RWPE2 (cell line): ENCODE data around the gene L3MBTL4.
"Not testable (repeated sequence)": the region's sequence is repeated elsewhere in the genome, so short reads cannot be mapped to it uniquely, and the experiment has no call there.

Source experiments
- ATAC-seq: fragments of 200-7000 bp; cut with Tn5 transposase; 3 replicates; pipeline ENCODE4 v1.9.1; 2021; ENCODE audit warnings: low read depth
- DNase-seq: peaks from one replicate; pipeline ENCODE4 v3.0.0-alpha.2; 2020; ENCODE audit warnings: low spot score
- H3K27ac ChIP-seq: fragments of 450-650 bp; 2 replicates; pipeline ENCODE4 v1.5.1; 2017; ENCODE audit warnings: mild to moderate bottlenecking; ENCODE audit not compliant: poor library complexity, severe bottlenecking
- H3K27me3 ChIP-seq: fragments of 250-450 bp; sonication (Bioruptor Pico); 2 replicates; pipeline ENCODE4 v1.5.1; 2021; ENCODE audit warnings: mild to moderate bottlenecking, moderate library complexity; ENCODE audit not compliant: insufficient read depth, poor library complexity, severe bottlenecking
- H3K36me3 ChIP-seq: fragments of 250-450 bp; sonication (Bioruptor Pico); 2 replicates; pipeline ENCODE4 v1.5.1; 2020; ENCODE audit warnings: low read depth, mild to moderate bottlenecking, moderate library complexity
- H3K4me1 ChIP-seq: fragments of 250-450 bp; sonication (Bioruptor Pico); 2 replicates; pipeline ENCODE4 v1.5.1; 2021; ENCODE audit warnings: mild to moderate bottlenecking, moderate library complexity; ENCODE audit not compliant: insufficient read depth, poor library complexity, severe bottlenecking
- H3K4me3 ChIP-seq: fragments of 250-450 bp; sonication (Bioruptor Pico); 2 replicates; pipeline ENCODE4 v1.5.1; 2021; ENCODE audit warnings: mild to moderate bottlenecking, moderate library complexity; ENCODE audit not compliant: severe bottlenecking
- H3K9me3 ChIP-seq: fragments of 250-450 bp; sonication (Bioruptor Pico); 2 replicates; pipeline ENCODE4 v1.5.1; 2021; ENCODE audit warnings: mild to moderate bottlenecking, moderate library complexity; ENCODE audit not compliant: severe bottlenecking
- TF ChIP-seq, protein P1 (sequence below): fragments of 450-650 bp; IDR thresholded peaks from one replicate; pipeline ENCODE4 v1.5.1; 2017; ENCODE audit warnings: mild to moderate bottlenecking, moderate library complexity; ENCODE audit not compliant: poor library complexity, severe bottlenecking

The L3MBTL4 gene

DNA sequence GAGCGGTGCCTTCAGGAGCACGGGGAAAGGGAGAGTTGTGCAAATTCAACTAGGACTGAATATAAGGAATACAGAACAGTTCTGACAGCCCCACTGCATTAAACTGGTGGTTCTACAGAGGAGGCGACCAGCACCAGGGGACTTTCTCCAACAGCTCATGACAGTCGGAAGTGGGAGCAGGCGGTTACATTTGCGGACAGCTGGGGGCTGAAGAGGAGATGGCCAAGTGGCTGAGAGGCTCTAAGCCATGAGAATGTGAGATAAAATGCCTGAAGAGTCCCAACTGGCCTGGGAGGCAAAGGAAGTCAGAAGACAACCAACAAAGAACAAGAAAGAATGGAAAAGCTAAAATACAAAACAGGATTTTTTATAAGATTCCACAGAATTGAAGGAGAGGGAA lies 141.3 kb downstream of the L3MBTL4 start:
- no peak for DNase-seq
- no peak for ATAC-seq
- no peak overlapping the region for H3K4me3 ChIP-seq
- no peaks in the 10 kb centered on the region for H3K9me3 ChIP-seq
- no peaks in the 10 kb centered on the region for H3K27me3 ChIP-seq
- no peaks in the 10 kb centered on the region for H3K4me1 ChIP-seq
- TF ChIP-seq, protein P1, sequence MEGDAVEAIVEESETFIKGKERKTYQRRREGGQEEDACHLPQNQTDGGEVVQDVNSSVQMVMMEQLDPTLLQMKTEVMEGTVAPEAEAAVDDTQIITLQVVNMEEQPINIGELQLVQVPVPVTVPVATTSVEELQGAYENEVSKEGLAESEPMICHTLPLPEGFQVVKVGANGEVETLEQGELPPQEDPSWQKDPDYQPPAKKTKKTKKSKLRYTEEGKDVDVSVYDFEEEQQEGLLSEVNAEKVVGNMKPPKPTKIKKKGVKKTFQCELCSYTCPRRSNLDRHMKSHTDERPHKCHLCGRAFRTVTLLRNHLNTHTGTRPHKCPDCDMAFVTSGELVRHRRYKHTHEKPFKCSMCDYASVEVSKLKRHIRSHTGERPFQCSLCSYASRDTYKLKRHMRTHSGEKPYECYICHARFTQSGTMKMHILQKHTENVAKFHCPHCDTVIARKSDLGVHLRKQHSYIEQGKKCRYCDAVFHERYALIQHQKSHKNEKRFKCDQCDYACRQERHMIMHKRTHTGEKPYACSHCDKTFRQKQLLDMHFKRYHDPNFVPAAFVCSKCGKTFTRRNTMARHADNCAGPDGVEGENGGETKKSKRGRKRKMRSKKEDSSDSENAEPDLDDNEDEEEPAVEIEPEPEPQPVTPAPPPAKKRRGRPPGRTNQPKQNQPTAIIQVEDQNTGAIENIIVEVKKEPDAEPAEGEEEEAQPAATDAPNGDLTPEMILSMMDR, result no peak
- H3K36me3 ChIP-seq, result no peaks in the 10 kb centered on the region
- H3K27ac ChIP-seq, result no peak overlapping the region

DNA sequence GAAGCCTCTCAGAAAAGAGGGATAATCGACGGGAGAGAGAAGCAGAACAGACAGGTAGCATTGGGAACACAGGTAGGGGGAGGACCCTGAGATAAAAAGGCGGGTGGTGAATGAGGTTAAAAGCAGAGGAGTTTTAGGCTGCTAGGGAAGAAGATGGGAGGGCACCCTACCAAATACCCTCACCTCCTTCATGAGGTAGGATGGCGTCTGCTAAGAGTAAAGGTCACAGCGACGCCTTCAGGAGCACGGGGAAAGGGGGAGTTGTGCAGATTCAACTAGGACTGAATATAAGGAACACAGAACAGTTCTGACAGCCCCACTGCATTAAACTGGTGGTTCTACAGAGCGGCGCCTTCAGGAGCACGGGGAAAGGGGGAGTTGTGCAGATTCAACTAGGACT lies 142.6 kb downstream of the L3MBTL4 start:
- H3K4me1 ChIP-seq, H3K27ac ChIP-seq, DNase-seq, H3K4me3 ChIP-seq, H3K36me3 ChIP-seq, ATAC-seq, H3K9me3 ChIP-seq, H3K27me3 ChIP-seq: not testable (repeated sequence)

- Histone ChIP-seq H3K9me3 (no peaks in the 10 kb centered on the region), H3K4me1 (no peaks in the 10 kb centered on the region), H3K4me3 (no peak overlapping the region), H3K27ac (no peak overlapping the region), H3K36me3 (no peaks in the 10 kb centered on the region), H3K27me3 (no peaks in the 10 kb centered on the region)
- DNase-seq (no peak), ATAC-seq (no peak)
- TF ChIP-seq, protein P1, result no peak
Measured at GRCh38 chr18:6271585-6271984, 143.1 kb downstream of the L3MBTL4 start.

- H3K9me3 ChIP-seq, result no peaks in the 10 kb centered on the region
- H3K4me1 ChIP-seq, result no peaks in the 10 kb centered on the region
- TF ChIP-seq, protein P1, result no peak
- ATAC-seq (no peak), DNase-seq (no peak)
- H3K27ac ChIP-seq, result no peak overlapping the region
- H3K4me3 ChIP-seq, result no peak overlapping the region
- no peaks in the 10 kb centered on the region for H3K27me3 ChIP-seq
- H3K36me3 ChIP-seq, result no peaks in the 10 kb centered on the region
Measured at GRCh38 chr18:6270771-6271216, 143.9 kb downstream of the L3MBTL4 start.

DNA sequence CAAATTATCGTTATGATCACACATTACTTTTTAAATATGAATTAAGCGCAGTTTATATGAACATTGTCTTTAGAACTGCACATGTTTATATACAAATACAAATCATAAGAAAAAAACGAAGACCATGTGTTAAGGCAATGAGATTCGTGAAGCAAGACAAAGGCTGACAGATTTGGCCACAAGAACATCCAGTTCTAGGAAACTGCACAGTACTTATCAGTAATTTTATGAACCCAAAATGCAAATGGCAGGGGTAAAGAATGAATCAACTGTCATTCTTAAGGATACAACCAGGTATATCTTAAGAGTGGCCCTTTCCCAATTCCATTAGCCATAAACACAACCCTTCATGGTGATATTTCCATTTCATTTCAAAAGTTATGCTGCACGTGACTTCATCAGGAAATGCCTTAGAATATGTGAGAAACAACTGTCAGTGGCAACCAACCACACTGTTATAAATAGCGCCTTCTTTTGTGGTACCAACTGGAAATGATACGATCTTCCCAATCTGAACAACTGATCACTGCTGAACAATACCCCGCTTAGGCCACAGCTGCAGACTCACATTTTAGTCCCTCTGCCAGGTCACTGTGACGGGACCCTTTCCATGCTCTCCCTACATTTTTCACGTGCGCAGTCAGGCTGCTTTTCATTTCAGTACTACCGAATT lies 144.9 kb downstream of the L3MBTL4 start:
- DNase-seq, result no peak
- Histone ChIP-seq H3K27me3 (no peaks in the 10 kb centered on the region), H3K4me3 (no peak overlapping the region), H3K36me3 (no peaks in the 10 kb centered on the region), H3K4me1 (no peaks in the 10 kb centered on the region), H3K9me3 (no peaks in the 10 kb centered on the region), H3K27ac (no peak overlapping the region)
- TF ChIP-seq, protein P1, result no peak
- no peak for ATAC-seq
